Measurements from ENCODE around the gene ZFAND2B.

DNA sequence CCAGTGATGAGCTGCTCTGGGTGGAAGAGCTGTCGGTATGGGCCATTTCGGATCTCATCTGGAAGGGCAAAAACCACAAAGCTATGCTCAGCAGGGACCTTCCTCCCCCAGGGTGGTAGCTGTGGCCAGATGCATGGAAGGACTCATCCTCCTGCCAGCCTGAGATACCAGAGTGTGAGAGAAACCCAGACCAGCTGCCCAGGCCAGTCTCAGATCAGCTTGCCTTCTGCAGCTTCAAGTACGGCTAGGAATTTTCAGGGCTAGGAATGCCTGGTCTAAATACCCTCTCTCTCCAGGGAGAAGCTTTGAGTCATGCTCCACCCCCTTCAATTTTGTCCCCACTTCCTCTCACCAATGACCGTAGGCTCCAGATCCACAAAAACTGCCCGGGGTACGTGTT is 45.1 kb downstream of the ZFAND2B start:
- TF ChIP-seq, protein P1, sequence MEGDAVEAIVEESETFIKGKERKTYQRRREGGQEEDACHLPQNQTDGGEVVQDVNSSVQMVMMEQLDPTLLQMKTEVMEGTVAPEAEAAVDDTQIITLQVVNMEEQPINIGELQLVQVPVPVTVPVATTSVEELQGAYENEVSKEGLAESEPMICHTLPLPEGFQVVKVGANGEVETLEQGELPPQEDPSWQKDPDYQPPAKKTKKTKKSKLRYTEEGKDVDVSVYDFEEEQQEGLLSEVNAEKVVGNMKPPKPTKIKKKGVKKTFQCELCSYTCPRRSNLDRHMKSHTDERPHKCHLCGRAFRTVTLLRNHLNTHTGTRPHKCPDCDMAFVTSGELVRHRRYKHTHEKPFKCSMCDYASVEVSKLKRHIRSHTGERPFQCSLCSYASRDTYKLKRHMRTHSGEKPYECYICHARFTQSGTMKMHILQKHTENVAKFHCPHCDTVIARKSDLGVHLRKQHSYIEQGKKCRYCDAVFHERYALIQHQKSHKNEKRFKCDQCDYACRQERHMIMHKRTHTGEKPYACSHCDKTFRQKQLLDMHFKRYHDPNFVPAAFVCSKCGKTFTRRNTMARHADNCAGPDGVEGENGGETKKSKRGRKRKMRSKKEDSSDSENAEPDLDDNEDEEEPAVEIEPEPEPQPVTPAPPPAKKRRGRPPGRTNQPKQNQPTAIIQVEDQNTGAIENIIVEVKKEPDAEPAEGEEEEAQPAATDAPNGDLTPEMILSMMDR (IDR thresholded peaks at IDR 0.05): no peak
- TF ChIP-seq POLR2A (IDR thresholded peaks at IDR 0.05): no peak

Measured in lower leg skin (tissue), 3 donors.